SK-N-SH (cell line): ENCODE data around the gene DEGS2. TPM values are rescaled to one million over a fixed set of nuclear protein-coding genes. Genes with fewer than 3 reads are reported as not detected.

Source experiments
- CTCF ChIA-PET: fragments of 300-600, 350-600 bp; formaldehyde crosslinking; extraction: SDS; loops from one replicate; lab custom pipeline; 2021; lab: Yijun Ruan, JAX
- POLR2A ChIA-PET: fragments of 350-600 bp; sonication (Branson Sonifier 250); formaldehyde crosslinking; extraction: SDS; loops from one replicate; lab custom pipeline; 2020; ENCODE audit warnings: antibody characterized with exemption, inconsistent platforms; lab: Yijun Ruan, JAX
- DNase-seq: peaks from one replicate; pipeline ENCODE4 v3.0.0; 2012
- H2AFZ ChIP-seq: fragments of 200-600 bp; sonication (generic); 2 replicates; pipeline ENCODE4 v1.8.1; 2016; ENCODE audit warnings: antibody characterized with exemption, mild to moderate bottlenecking, low read depth
- H3F3A ChIP-seq: fragments of 200-600 bp; sonication (generic); replicated peaks from 2 replicates; pipeline ENCODE3; 2016; ENCODE audit warnings: antibody characterized with exemption, mild to moderate bottlenecking; ENCODE audit not compliant: insufficient read depth
- H3K27ac ChIP-seq, 2 experiments: fragments of 200-500 bp in 1 of 2; fragments of 200-600 bp in 1 of 2; sonication (Bioruptor generic) in 1 of 2; sonication (generic), shearing (Covaris generic) in 1 of 2; 2 replicates each; pipeline versions ENCODE4 v1.5.1 to v1.6.1; 2014 to 2016; ENCODE audit warnings: low read depth in 2 of 2, inconsistent platforms in 1 of 2, low read length in 1 of 2, mild to moderate bottlenecking in 1 of 2, mixed read lengths in 1 of 2
- H3K27me3 ChIP-seq: fragments of 200-600 bp; sonication (generic), shearing (Covaris generic); 2 replicates; pipeline ENCODE4 v1.6.1; 2016; ENCODE audit warnings: mixed run types; ENCODE audit not compliant: insufficient read depth
- H3K36me3 ChIP-seq, 2 experiments: fragments of 200-500 bp in 1 of 2; fragments of 200-600 bp in 1 of 2; sonication (Bioruptor generic) in 1 of 2; sonication (generic) in 1 of 2; replicated peaks in 1 of 2; 2 replicates each; pipeline versions ENCODE3 to v1.5.1; 2014 to 2016; ENCODE audit warnings: low read length in 1 of 2, mild to moderate bottlenecking in 1 of 2; ENCODE audit not compliant: insufficient read depth in 2 of 2, control insufficient read depth in 1 of 2
- H3K4me1 ChIP-seq, 2 experiments: fragments of 200-500 bp in 1 of 2; fragments of 200-600 bp in 1 of 2; sonication (Bioruptor generic) in 1 of 2; sonication (generic), shearing (Covaris generic) in 1 of 2; 2 replicates each; pipeline versions ENCODE4 v1.5.1 to v1.6.1; 2014 to 2016; ENCODE audit warnings: low read depth in 1 of 2, low read length in 1 of 2, mixed run types in 1 of 2; ENCODE audit not compliant: insufficient read depth in 2 of 2, control insufficient read depth in 1 of 2
- H3K4me2 ChIP-seq: fragments of 200-600 bp; sonication (generic), shearing (Covaris generic); 2 replicates; pipeline ENCODE4 v1.6.1; 2017; ENCODE audit warnings: mixed run types
- H3K4me3 ChIP-seq, 2 experiments: fragments of 200-500 bp in 1 of 2; fragments of 200-600 bp in 1 of 2; sonication (Bioruptor generic) in 1 of 2; sonication (generic), shearing (Covaris generic) in 1 of 2; 2 replicates each; pipeline versions ENCODE4 v1.5.1 to v1.8.1; 2014 to 2016; ENCODE audit warnings: low read depth in 2 of 2, inconsistent platforms in 1 of 2, low read length in 1 of 2, mild to moderate bottlenecking in 1 of 2, mixed read lengths in 1 of 2, moderate library complexity in 1 of 2
- H3K79me2 ChIP-seq: fragments of 200-600 bp; sonication (generic); 2 replicates; pipeline ENCODE4 v1.8.1; 2017; ENCODE audit warnings: mild to moderate bottlenecking; ENCODE audit not compliant: insufficient read depth
- H3K9ac ChIP-seq: fragments of 200-600 bp; sonication (generic); 2 replicates; pipeline ENCODE4 v1.6.1; 2017; ENCODE audit warnings: mixed run types
- H3K9me2 ChIP-seq: fragments of 200-600 bp; sonication (generic); 2 replicates; pipeline ENCODE4 v1.6.1; 2017; ENCODE audit warnings: mixed run types
- H3K9me3 ChIP-seq: fragments of 200-600 bp; sonication (generic); 2 replicates; pipeline ENCODE4 v1.6.1; 2017; ENCODE audit warnings: mixed run types, mild to moderate bottlenecking, moderate library complexity
- H4K20me1 ChIP-seq: fragments of 200-600 bp; sonication (generic); 2 replicates; pipeline ENCODE4 v1.6.1; 2017; ENCODE audit warnings: mild to moderate bottlenecking, mixed run types; ENCODE audit not compliant: insufficient read depth
- EZH2phosphoT487 ChIP-seq: fragments of 200-600 bp; sonication (generic); IDR thresholded peaks from 2 replicates; pipeline ENCODE4 v1.6.1; 2017; ENCODE audit warnings: low read depth, mixed run types, mild to moderate bottlenecking, antibody characterized with exemption, moderate library complexity, borderline replicate concordance
- FOXM1 ChIP-seq: IDR thresholded peaks from 2 replicates; pipeline ENCODE4 v1.4.0; 2012; ENCODE audit warnings: low read depth, mild to moderate bottlenecking
- JUND ChIP-seq: IDR thresholded peaks from 2 replicates; pipeline ENCODE4 v1.4.0; 2012
- MXI1 ChIP-seq: IDR thresholded peaks from 2 replicates; pipeline ENCODE4 v1.6.1; 2012; ENCODE audit warnings: mild to moderate bottlenecking, low read depth, low read length, improper control_type of control experiment
- TEAD4 ChIP-seq: IDR thresholded peaks from 2 replicates; pipeline ENCODE4 v1.4.0; 2012; ENCODE audit warnings: mild to moderate bottlenecking, borderline replicate concordance; ENCODE audit not compliant: insufficient read depth
- YY1 ChIP-seq: IDR thresholded peaks from 2 replicates; pipeline ENCODE4 v1.4.0; 2012; ENCODE audit warnings: low read depth, mild to moderate bottlenecking
- WGBS: methylation state at CpG from one replicate; pipeline ENCODE4 v1.1.6; 2017; ENCODE audit warnings: low lambda C conversion rate; 5-methylcytosine and 5-hydroxymethylcytosine counted together
- polyA plus RNA-seq, 3 experiments: library from polyadenylated mRNA; depleted of rRNA; stranded (reverse); fragments of >200 nt; gene quantifications; 2 replicates each; pipeline ENCODE4 v1.2.3, GENCODE V29; 2012
- TF ChIP-seq, protein P1 (sequence below): IDR thresholded peaks from 2 replicates; pipeline ENCODE4 v1.4.0; 2012; ENCODE audit warnings: low read depth, borderline replicate concordance
- TF ChIP-seq, protein P2 (sequence below): fragments of 200-600 bp; sonication (generic); IDR thresholded peaks from 2 replicates; pipeline ENCODE4 v1.6.1; 2017; ENCODE audit warnings: antibody characterized with exemption, mild to moderate bottlenecking, moderate library complexity
- TF ChIP-seq, protein P3 (sequence below): IDR thresholded peaks from 2 replicates; pipeline ENCODE4 v1.6.1; 2012; ENCODE audit warnings: mild to moderate bottlenecking, low read depth, low read length, moderate library complexity
- TF ChIP-seq, protein P4 (sequence below): fragments of 150-350 bp; IDR thresholded peaks from 2 replicates; pipeline ENCODE4 v1.6.1; 2017; ENCODE audit warnings: antibody characterized with exemption, low read length, low read depth, borderline replicate concordance
- TF ChIP-seq, protein P5 (sequence below): IDR thresholded peaks from 2 replicates; pipeline ENCODE4; 2012

The DEGS2 gene
- polyA plus RNA-seq, 1 of the 3 experiments (the other 2 are of a cell fraction), result 0.02 TPM

DNA sequence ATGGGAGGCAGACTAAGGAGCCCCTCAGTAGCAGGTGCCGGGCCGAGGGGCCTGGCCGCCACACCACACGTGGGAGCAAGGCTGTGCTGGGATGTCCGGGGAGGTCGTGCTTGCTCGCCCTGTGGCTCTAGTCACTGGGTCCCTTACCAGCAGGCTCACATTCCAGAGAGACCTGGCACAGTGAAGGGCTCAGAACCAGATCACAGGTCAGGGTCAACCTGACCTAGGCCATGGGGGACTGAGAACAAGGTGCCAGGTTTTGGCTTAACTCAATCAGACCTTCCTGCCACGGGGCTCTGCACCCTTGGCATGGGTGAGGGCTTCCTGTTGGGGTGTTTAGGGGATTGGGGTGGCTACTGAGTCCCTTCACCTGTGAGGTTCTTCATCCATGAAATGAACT is 22.3 kb downstream of the DEGS2 start (continued):
- TF ChIP-seq, protein P1, sequence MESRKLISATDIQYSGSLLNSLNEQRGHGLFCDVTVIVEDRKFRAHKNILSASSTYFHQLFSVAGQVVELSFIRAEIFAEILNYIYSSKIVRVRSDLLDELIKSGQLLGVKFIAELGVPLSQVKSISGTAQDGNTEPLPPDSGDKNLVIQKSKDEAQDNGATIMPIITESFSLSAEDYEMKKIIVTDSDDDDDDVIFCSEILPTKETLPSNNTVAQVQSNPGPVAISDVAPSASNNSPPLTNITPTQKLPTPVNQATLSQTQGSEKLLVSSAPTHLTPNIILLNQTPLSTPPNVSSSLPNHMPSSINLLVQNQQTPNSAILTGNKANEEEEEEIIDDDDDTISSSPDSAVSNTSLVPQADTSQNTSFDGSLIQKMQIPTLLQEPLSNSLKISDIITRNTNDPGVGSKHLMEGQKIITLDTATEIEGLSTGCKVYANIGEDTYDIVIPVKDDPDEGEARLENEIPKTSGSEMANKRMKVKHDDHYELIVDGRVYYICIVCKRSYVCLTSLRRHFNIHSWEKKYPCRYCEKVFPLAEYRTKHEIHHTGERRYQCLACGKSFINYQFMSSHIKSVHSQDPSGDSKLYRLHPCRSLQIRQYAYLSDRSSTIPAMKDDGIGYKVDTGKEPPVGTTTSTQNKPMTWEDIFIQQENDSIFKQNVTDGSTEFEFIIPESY, result no peak

DNA sequence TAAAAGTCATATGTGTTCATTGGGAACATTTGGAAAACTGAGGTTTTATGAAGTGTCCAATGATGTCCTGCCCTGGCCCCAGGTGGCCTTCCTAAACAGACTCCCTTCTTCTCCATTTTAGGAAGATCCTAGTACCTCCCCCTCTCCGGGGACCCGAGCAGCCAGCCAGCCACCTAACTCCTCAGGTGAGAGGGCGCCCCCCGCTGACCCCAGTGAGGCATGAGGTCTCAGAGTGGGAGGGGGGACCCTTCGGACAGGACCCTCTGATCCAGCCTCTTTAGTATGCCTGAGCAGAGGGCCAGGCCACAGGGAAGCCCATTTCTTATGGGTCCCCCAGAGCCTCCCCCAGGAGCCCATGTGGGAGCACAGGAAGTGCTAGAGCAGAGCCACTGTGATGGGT is 23.7 kb downstream of the DEGS2 start:
- no peak overlapping the region for H2AFZ ChIP-seq
- H3F3A ChIP-seq, result no peaks in the 10 kb centered on the region
- WGBS, result 79% methylated on average over 5 of the region's 5 CpGs
- H3K4me2 ChIP-seq, result no peak overlapping the region
- H3K27ac ChIP-seq, result no peak overlapping the region
- ChIA-PET POLR2A (no interaction called here), CTCF (no interaction called here)
- no peak overlapping the region for H3K4me3 ChIP-seq
- no peaks in the 10 kb centered on the region for H3K79me2 ChIP-seq
- peaks cover 9 to 46% of the 10 kb centered on the region in 2 experiments; a peak in 2 of 4 replicates for H3K4me1 ChIP-seq
- no peak for TF ChIP-seq MXI1
- TF ChIP-seq, protein P1, result no peak
- TF ChIP-seq, protein P2, sequence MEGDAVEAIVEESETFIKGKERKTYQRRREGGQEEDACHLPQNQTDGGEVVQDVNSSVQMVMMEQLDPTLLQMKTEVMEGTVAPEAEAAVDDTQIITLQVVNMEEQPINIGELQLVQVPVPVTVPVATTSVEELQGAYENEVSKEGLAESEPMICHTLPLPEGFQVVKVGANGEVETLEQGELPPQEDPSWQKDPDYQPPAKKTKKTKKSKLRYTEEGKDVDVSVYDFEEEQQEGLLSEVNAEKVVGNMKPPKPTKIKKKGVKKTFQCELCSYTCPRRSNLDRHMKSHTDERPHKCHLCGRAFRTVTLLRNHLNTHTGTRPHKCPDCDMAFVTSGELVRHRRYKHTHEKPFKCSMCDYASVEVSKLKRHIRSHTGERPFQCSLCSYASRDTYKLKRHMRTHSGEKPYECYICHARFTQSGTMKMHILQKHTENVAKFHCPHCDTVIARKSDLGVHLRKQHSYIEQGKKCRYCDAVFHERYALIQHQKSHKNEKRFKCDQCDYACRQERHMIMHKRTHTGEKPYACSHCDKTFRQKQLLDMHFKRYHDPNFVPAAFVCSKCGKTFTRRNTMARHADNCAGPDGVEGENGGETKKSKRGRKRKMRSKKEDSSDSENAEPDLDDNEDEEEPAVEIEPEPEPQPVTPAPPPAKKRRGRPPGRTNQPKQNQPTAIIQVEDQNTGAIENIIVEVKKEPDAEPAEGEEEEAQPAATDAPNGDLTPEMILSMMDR, result no peak
- no peak for TF ChIP-seq TEAD4
- no peak for TF ChIP-seq YY1
- H3K36me3 ChIP-seq, result peaks cover 3 to 16% of the 10 kb centered on the region in 2 experiments
- DNase-seq, result peak; percentile 30
- no peaks in the 10 kb centered on the region for H3K9me3 ChIP-seq
- no peak overlapping the region for H3K9ac ChIP-seq
- no peaks in the 10 kb centered on the region for H4K20me1 ChIP-seq
- H3K27me3 ChIP-seq, result no peaks in the 10 kb centered on the region
- H3K9me2 ChIP-seq, result no peaks in the 10 kb centered on the region

DNA sequence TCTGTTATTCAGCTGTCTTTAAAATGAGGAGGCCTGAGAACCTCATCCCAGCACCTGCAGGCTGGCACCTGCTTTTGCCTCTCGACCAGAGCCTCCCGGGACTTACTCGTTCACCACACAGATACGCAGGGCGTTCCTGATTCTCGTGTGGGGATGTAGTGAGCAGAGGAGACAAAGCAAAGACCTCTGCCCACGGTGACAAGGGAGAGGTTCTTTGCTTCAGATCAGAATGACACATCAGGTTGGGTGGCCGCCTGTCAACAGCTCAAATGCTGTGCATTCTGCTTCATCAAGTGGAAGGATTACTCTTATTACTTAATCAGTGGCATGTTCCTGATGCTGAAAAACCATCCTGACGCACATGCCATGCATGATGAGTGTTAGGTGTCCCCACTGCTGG is 24.4 kb downstream of the DEGS2 start:
- H2AFZ ChIP-seq, result no peak overlapping the region
- POLR2A ChIA-PET, result no interaction called here
- no peak overlapping the region for H3K9ac ChIP-seq
- no peaks in the 10 kb centered on the region for H3F3A ChIP-seq
- CTCF ChIA-PET, result interaction anchor here (1.5 kb wide), 1 partner anchor 57 kb away, joined by 6 read pairs; no protein-coding TSS in a partner anchor
- no peaks in the 10 kb centered on the region for H3K9me2 ChIP-seq
- H3K4me1 ChIP-seq, result peaks cover 9 to 47% of the 10 kb centered on the region in 2 experiments; a peak in 2 of 4 replicates
- H3K27me3 ChIP-seq, result no peaks in the 10 kb centered on the region
- peaks cover 3 to 16% of the 10 kb centered on the region in 2 experiments for H3K36me3 ChIP-seq
- no peak overlapping the region for H3K4me2 ChIP-seq
- H4K20me1 ChIP-seq, result no peaks in the 10 kb centered on the region
- H3K4me3 ChIP-seq, result no peak overlapping the region
- WGBS, result 98% methylated on average over 9 of the region's 9 CpGs
- H3K79me2 ChIP-seq, result no peaks in the 10 kb centered on the region
- DNase-seq, result no peak
- H3K9me3 ChIP-seq, result no peaks in the 10 kb centered on the region
- H3K27ac ChIP-seq, result no peak overlapping the region
- TF ChIP-seq JUND (no peak), EZH2phosphoT487 (no peak), FOXM1 (no peak), TEAD4 (no peak)
- TF ChIP-seq, protein P3, sequence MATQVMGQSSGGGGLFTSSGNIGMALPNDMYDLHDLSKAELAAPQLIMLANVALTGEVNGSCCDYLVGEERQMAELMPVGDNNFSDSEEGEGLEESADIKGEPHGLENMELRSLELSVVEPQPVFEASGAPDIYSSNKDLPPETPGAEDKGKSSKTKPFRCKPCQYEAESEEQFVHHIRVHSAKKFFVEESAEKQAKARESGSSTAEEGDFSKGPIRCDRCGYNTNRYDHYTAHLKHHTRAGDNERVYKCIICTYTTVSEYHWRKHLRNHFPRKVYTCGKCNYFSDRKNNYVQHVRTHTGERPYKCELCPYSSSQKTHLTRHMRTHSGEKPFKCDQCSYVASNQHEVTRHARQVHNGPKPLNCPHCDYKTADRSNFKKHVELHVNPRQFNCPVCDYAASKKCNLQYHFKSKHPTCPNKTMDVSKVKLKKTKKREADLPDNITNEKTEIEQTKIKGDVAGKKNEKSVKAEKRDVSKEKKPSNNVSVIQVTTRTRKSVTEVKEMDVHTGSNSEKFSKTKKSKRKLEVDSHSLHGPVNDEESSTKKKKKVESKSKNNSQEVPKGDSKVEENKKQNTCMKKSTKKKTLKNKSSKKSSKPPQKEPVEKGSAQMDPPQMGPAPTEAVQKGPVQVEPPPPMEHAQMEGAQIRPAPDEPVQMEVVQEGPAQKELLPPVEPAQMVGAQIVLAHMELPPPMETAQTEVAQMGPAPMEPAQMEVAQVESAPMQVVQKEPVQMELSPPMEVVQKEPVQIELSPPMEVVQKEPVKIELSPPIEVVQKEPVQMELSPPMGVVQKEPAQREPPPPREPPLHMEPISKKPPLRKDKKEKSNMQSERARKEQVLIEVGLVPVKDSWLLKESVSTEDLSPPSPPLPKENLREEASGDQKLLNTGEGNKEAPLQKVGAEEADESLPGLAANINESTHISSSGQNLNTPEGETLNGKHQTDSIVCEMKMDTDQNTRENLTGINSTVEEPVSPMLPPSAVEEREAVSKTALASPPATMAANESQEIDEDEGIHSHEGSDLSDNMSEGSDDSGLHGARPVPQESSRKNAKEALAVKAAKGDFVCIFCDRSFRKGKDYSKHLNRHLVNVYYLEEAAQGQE, result no peak
- TF ChIP-seq, protein P4, sequence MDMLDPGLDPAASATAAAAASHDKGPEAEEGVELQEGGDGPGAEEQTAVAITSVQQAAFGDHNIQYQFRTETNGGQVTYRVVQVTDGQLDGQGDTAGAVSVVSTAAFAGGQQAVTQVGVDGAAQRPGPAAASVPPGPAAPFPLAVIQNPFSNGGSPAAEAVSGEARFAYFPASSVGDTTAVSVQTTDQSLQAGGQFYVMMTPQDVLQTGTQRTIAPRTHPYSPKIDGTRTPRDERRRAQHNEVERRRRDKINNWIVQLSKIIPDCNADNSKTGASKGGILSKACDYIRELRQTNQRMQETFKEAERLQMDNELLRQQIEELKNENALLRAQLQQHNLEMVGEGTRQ, result no peak
- TF ChIP-seq, protein P5, sequence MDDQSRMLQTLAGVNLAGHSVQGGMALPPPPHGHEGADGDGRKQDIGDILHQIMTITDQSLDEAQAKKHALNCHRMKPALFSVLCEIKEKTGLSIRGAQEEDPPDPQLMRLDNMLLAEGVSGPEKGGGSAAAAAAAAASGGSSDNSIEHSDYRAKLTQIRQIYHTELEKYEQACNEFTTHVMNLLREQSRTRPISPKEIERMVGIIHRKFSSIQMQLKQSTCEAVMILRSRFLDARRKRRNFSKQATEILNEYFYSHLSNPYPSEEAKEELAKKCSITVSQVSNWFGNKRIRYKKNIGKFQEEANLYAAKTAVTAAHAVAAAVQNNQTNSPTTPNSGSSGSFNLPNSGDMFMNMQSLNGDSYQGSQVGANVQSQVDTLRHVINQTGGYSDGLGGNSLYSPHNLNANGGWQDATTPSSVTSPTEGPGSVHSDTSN, result no peak
